HG02840 (cell line): Measurements from ENCODE around the gene MDK.

ENCODE experiments used
- ATAC-seq: cut with Tn5 transposase; IDR thresholded peaks from one replicate; pipeline ENCODE4 v1.9.1; 2021; ENCODE audit warnings: mild to moderate bottlenecking, moderate library complexity, moderate number of reproducible peaks; ENCODE audit not compliant: unreplicated experiment, low FRiP score

The MDK gene

DNA sequence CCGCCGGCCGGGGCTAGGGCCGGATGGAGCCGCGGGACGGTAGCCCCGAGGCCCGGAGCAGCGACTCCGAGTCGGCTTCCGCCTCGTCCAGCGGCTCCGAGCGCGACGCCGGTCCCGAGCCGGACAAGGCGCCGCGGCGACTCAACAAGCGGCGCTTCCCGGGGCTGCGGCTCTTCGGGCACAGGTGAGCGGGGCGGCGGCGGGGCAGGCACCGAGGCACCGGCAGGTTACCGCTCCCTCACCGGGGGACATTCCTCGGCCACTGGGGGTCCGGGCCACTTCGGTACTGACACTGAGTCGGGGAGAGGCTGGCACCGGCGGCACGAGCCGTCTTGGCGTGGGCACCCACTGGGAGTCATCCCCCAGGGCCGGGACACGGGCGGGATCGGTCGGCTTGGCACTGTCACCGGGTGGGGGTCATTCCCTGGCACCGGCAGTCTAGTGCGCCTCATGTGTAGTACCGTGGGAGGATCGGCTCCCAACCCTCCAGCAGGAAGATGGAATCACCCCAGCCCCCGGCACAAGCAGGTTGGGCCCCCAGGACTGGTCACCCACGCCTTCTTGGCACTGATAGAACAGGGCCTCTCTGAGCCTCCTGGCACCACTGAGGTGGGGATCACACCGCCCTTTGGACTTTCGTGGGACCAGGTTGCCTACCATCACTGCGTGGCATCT is 33.7 kb upstream of the MDK start:
- ATAC-seq = peak; percentile 10

DNA sequence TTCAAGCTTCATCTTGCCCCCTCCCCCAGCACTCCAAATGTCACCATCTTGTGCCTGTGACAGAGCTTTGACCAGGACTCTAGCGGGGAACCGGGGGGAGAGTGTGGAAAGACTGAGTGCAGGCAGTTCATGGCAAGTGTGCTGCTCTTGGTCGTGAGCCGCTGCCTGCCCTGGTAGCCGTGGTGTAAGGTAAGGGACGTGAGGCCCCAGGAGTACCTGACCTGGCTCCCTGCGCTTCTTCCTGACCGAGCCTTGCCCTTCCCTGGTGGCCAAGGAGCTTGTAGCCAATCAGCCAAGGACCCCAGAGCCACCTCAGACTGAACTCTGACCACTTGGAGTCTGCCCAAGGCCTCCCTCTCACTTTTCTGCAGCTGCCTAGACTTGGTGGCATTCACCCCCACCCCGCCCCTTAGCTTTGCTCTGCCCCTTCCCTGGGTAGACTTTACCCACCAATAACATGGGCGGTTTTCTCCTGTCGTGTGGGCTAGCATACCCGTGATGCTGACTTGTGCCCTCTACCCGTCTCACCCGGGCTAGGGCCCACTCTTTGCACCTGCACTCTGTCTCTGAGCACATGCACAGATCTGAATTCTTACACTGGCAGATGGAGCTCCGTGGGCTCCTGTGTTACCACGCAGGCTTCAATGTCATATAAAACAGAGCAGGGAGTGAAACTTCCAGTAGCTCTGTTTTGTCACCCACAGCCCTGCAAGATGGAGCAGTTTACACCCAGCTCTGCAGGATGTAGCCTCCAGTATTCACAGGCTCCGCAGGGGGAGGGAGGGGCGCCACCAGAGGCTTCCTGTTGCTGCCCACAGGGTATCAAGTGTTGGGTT is 32.7 kb upstream of the MDK start:
- no peak for ATAC-seq

DNA sequence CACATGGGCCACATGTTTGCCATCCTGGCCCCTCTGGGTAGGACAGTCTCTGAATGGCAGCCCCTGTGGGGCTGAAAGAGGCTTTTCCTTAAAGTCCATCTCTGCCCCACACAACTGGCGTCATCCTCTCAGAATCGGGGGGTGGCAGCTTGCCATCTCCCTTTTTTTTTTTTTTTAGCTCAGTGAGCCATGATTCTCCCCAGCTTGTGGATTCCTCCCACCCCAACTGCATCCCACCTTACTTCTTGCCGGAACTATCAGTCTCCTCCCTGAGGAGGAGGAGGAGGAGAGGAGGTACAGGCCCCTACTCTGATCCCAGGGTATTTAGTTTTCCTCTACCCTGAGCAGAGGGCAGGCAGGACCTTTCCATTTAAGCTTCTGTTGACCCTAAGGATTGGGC is 30.8 kb upstream of the MDK start:
- no peak for ATAC-seq

DNA sequence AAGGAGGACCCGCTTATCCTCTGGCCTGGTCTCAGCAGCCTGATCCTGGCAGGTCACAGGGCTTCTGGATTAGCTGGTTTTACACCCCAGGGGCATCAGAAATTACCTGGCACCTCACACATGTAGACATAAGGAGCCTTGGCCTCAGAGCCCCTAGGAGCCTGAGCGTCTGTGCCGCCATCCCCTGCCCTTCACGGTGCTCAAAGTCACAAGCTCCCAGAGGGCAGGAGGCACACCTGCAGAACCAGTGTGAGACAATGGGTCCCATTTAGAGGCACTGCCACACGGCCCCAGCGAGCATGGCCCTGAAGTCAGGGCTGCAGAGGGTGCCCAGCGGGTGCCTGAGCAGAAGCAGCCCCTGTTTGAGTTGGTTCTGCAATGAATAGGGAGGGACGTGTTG is 30.3 kb upstream of the MDK start:
- no peak for ATAC-seq

DNA sequence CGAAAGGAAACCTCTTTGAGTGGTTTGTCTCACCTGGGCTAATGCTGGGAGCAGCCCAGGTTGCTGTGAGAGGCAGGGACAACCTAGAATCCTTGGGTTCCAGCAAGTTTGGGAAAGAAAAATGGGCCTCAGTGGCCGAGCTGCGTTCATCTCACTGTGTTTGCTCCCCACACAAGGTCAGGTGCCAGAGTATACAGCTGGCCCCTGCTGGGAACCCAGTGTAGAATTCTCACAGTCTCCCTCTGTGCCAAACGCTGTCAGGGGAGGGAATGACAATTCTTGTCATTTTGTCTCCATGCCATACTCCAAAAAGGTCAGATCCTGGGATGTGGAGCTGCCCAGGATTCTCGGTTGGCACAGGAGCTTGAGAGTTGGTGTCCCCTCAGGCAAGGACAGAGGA is 29.9 kb upstream of the MDK start:
- ATAC-seq = no peak

DNA sequence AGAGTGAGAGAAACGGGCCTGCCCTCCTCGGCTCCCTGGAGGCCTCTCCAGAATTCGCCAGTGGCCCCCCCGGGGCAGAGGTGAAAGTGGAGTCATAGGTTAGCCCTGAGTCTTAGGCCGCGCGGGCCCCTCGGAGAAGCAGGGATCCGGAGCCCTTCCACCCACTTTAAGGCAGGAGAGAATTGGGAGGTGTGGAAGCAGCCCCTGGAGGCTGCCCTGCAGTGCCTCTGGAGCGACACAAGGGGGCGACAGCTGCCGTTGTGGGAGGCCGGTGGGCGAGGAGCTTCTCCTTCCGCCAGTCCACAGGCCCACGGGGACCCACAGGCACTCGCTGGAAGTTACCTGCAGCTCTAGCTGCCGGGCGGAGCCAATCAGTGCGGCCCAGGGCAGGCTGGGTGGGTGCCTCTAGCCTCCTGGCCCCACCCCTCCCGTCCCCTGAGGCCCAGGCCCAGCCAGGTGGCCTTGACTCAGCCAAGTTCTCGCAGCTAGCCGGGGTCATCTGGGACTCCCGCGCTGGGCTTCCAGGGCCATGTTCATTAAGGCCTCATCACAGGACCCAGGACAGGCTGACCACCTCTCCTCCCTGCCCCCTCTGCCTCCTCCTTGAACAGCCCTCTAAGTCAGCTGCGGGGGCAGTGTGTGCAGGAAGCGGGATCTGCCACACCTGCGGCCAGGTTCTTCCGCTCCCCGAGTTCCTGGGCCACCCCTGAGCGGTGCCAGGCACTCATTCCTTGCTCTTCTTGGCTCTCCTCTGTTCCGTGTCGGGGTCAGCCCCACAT is 29.2 kb upstream of the MDK start:
- ATAC-seq = no peak

DNA sequence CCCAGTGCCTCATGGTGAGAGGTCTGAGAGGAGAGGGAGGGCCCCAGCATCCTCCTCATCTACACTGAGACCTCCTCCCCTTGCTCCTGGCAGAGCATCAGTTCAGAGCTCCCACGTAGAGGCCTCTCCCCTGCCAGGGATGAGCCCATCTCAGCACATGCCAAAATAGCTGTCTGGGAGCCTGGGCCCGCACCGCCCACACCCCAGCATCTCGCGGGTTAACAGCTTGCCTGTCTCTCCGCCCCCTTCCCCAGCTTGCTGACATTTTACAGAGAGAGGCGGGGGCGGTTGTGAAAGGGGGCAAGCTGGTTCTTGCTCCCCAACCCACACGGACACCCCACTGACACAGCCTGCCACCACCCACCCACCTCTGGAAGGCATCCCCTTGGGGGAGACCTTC is 27.8 kb upstream of the MDK start:
- ATAC-seq = no peak

DNA sequence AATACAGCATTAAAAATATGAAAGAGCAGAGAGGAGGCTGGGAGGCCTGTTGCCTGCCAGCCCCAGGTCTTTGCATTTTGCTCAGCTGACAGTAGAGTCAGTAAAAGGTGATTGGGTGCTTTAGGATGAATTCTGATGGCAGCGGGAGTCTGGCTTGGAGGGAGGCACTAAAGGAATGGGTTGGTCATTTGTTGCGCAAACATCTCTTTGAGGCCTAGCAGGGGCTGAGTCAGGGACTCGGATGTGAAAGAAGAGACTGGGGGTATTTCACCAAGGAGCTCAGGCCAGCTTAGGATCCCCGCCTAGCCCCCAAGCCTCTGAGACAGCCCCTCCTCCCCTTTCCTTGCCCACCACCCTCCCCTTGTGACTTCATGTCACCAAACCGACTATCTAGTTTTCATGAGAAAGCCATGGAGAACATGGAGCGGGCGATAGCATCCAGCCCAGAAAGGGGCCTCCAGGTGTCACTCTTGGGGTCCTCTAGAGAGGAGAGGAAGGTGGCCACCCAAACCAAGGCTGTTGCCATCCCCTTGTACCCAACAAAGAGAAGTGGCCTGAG is 24.5 kb upstream of the MDK start:
- ATAC-seq = no peak

DNA sequence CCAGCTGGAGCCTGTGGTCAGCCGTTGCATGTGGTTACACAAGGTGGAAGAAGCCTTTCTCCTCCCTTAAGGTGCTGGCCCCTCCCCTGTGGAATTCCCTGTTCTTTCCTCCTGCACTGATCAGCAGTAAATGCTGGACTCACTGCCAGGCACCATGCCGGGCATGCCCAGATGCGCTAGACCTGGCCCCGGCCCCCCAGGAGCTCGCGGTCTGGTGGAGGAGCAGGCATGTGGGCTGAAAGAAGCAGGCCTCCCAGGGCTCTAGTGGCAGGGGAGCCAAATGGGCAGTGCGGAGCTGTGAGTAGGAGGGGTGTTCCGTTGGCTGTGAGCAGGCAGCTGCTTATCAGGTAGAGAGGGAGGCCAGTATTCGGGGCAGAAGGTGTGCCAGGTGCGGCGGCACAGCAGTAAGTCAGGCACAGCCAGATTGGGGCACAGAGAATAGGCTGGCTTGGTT is 24.0 kb upstream of the MDK start:
- no peak for ATAC-seq

DNA sequence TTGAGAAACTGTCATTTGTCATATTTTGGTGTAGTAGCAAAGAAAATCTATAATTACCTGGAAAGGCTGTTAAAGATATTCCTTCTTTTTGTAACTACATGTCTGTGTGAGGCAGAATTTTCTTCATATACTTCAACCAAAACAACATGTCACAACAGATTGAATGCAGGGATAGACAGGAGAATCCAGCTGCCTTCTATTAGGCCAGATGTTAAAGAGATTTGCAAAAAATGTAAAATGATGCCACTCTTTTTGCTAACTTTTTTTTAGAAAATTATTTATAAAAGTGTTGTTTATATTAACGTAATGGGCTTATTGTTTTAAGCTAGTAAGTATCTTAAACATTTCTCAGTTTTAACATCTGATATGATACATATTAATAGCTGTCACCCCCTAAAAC is 21.5 kb upstream of the MDK start:
- ATAC-seq = no peak

DNA sequence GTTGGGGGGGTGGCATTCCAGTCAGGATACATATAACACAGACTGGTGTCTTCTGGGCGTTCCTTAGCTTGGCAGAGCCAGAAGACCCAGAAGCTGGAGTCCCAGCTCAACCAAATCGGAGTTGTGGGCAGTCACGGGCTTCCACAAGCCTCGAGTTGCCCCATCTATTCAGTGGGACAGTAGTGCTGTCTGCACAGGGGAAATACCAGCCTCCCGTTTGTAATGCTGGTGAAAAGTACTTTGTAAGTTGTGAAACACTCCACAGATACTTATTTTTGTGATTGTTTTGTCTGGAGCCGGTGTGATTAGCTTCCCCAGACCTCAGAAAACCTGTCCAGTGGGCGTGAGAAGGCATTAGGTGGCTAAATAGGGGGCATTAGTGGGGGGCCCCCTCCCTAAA is 20.6 kb upstream of the MDK start:
- no peak for ATAC-seq

DNA sequence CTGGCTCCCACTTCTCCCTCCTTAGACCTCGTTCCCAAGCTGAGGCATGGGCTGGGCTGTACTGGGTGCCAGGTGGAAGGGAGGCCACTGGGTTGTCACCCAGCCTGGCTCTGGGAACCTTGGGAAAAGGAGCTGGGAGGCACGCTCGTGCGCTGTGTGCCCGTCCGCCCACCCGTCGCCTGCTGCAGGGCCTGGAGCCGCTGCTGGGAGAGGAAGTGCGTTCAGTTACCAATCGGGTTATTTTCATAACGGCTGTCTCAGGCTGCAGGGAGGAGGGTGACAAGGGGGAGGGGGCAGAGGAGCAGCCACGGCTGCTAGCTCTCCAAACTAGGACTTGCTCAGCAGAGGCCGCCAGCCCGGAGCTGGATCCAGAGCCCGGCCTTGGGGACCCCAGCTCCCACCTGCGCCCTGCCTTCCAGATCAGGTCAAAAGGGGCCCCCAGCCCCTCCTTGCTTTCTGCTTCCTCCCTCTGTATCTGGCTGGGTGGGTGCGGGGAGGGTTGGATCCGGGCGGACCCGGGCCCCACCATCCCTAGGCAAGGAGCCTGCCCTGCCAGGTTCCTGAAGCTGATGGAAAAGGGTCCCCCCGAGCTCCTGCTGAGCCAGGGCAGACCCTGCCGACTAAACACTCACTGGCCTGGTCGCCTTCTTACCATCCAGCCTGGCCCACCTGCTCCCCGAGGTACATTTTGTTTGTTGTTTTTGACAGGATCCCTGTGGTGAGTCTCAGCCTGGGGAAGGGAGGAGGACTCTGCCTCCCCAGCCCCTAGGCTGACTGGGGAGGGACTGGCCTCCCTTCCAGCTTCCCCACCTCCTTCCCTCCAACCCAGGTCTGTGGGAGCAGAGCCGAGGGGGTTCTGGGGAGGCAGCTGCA is 19.9 kb upstream of the MDK start:
- peak; percentile 86 for ATAC-seq

DNA sequence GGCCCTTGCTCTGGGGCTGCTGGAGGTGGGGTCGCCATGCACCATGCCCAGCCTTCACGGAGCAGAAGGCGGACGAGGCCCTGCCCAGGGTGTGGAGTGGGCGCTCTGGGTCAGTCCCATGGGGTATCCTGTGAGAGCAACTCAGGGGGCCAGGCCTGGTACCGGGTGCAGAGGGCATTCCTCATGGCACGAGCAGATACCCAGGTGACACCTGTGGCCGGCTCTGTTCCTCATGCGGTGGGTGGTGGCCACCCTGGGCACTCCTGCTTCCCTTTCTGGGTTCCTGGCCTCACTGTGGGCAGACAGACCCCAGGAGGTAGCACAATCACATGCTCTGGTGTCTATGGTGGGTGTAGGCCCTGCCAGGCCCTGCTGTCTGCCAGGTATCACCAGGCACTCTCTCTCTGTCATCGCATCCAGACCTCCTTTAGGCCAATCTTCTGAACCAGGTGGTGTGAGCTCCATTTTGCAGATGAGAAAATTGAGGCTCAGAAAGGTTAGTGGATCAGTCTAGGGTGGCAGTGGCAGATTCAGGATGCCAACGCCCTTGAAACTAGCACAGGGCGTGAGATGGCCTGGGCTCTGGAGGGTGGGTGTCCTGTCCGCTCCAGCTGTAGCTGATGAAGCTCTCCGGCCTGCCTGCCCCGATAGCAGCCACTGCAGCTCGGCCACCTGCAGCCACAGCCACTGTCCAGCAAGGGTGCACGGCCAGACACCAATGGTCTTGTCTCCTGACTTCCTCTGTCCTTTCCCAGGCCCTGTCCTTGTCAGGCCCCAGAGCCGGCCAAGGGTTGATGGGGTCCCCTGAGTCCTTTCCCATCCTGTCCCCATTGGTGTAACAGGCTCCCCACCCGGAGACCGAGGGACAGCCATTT is 19.1 kb upstream of the MDK start:
- ATAC-seq = no peak

DNA sequence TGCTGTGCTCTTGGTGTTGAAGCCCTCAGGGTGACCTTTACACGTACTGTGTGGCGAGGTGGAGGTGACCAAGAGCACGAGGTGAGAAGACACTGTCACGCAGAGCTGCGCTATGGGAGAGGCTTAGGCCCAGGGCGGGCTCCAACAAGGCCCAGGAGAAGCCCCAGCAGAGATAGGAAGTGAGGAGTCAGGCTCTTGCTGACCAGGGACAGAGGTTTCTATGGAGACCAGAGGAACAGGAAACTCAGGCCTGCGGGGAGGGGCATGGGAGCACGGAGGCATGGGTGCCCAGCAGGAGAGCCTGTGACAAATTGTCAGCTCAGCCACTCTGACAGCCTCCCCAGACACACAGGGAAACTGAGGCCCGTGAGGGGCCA is 18.4 kb upstream of the MDK start:
- ATAC-seq = no peak

DNA sequence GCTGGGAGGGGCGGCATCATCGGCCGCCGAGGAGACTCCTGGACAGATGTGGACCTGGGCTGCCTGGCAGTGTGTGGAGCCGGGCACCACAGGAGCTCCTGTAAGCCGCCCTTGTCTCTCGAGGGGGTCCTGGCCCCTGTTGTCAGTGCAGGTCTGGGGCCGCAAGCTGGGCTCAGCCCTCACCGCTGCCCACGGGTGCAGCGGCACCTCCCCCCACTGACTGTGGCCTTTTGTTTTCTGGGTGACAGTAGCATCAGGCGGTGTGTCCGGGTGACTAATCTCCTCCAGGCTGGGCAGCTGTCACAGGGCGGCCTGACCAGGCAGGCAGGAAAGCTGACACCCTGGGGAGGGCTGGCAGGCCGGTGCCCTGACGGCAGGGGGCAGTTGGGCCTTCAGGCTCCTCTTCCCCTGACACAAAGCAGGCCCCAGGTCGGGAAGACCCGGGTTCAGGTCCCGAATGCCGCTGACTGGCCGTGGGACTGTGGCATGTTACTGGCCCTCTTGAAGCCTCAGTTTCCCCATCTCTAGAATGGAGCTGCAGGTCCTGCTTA is 17.9 kb upstream of the MDK start:
- ATAC-seq = no peak

DNA sequence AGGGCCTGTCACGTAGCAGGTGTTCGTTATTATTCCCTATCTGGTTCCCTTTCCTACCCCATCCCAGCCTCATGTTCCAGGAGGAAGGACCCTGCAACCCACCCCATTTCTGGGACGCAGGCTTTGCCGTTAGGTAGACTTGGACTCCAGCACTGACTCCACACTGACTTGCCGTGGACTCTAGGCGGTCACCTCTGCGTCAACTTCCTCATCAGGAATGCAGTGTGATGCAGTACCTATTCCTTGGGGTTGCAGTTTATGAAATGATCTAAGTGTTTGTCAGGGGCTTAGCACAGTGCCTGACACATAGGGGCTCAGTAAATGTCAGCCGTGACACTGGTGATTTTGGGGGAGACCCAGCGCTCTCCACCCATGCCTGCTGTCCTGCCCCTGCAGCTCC is 17.4 kb upstream of the MDK start:
- ATAC-seq = no peak

DNA sequence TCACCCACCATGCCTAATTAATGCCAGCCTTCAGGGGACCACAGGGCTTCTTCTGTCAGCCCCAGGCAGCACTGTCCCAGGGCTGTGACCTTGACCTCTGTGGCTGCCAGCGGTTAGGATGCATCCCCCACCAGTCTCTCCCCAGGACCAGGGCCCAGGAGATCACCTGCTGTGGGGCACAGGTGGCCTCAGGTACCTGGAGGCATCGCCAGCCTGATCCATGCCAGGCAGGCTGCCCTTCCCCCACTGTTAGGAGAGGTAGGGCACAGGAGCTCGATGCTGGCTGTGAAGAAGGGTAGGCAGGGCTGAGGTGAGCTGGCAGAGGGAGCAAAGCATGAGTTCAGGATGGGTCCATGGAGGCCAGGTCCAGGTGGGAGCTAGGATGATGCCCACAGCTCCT is 16.7 kb upstream of the MDK start:
- ATAC-seq = no peak

DNA sequence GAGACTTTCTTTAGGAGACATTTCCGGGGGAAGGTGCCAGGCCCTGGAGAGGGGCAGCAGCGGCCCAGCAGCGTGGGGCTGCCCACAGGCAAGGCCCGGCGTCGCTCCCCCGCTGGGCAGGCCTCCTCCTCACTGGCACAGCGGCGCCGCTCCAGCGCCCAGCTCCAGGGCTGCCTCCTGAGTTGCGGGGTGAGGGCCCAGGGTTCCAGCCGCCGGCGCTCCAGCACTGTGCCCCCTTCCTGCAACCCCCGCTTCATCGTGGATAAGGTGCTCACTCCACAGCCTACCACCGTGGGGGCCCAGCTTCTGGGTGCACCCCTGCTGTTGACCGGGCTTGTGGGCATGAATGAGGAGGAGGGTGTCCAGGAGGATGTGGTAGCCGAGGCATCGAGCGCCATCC is 15.2 kb upstream of the MDK start:
- no peak for ATAC-seq

DNA sequence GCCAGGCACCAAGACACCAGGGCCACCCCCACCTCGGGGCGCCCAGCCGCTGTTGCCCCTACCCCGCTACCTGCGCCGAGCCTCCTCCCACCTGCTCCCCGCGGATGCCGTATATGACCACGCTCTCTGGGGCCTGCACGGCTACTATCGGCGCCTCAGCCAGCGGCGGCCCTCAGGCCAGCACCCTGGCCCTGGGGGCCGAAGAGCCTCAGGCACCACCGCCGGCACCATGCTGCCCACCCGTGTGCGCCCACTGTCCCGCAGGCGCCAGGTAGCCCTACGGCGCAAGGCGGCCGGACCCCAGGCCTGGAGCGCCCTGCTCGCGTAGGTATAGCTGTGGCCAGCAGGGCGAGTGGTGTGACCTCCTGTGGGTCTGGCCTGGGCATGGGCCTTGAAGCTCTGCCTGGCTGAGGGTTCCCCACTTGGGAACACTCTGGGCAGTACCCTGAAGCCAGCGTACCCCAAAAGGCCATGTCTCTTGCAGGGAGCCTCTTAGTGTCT is 14.8 kb upstream of the MDK start:
- ATAC-seq = no peak
